HepG2 (cell line): Measurements from ENCODE around the gene PKP4.

Source experiments
- ELF1 ChIP-seq: sonication (generic); formaldehyde crosslinking; IDR thresholded peaks from 2 replicates; pipeline ENCODE4 v1.4.0; 2020; ENCODE audit warnings: missing genetic modification reagents
- EP300 ChIP-seq, 3 experiments: sonication (generic) in 1 of 3; formaldehyde crosslinking in 1 of 3; IDR thresholded peaks; 2 replicates each; pipeline versions ENCODE4 v1.5.1 to v1.6.1; 2011 to 2020; ENCODE audit warnings: low read depth in 2 of 3, low read length in 2 of 3, borderline replicate concordance in 1 of 3, improper control_type of control experiment in 1 of 3, mild to moderate bottlenecking in 1 of 3, missing genetic modification reagents in 1 of 3, moderate library complexity in 1 of 3
- POLR2AphosphoS2 ChIP-seq: IDR thresholded peaks from 2 replicates; pipeline ENCODE4 v1.6.1; 2011; ENCODE audit warnings: low read depth, low read length, improper control_type of control experiment
- TAF1 ChIP-seq: sonication (generic); formaldehyde crosslinking; IDR thresholded peaks from 2 replicates; pipeline ENCODE4 v1.4.0; 2020; ENCODE audit warnings: missing genetic modification reagents
- TGIF2 ChIP-seq: IDR thresholded peaks from 2 replicates; pipeline ENCODE4 v1.6.1; 2016; ENCODE audit warnings: control low read depth, missing compliant biosample characterization
- ZC3H4 ChIP-seq: sonication (generic); formaldehyde crosslinking; IDR thresholded peaks from 2 replicates; pipeline ENCODE4 v1.4.0; 2020; ENCODE audit warnings: missing genetic modification reagents, borderline replicate concordance
- ZEB1 ChIP-seq: IDR thresholded peaks from 2 replicates; pipeline ENCODE4 v1.6.1; 2012; ENCODE audit warnings: mild to moderate bottlenecking, low read depth, inconsistent platforms; ENCODE audit not compliant: insufficient replicate concordance
- ZFP82 ChIP-seq: sonication (generic); formaldehyde crosslinking; IDR thresholded peaks from 2 replicates; pipeline ENCODE4 v1.5.1; 2020; ENCODE audit warnings: mild to moderate bottlenecking, missing genetic modification reagents, borderline replicate concordance
- ZNF274 ChIP-seq: sonication (generic); formaldehyde crosslinking; IDR thresholded peaks from 2 replicates; pipeline ENCODE4 v1.5.1; 2020; ENCODE audit warnings: mild to moderate bottlenecking, missing genetic modification reagents
- ZNF607 ChIP-seq: sonication (generic); formaldehyde crosslinking; IDR thresholded peaks from 2 replicates; pipeline ENCODE4 v1.5.1; 2020; ENCODE audit warnings: missing genetic modification reagents, mild to moderate bottlenecking, borderline replicate concordance
- TF ChIP-seq, protein P1 (sequence below): sonication (generic); formaldehyde crosslinking; IDR thresholded peaks from 2 replicates; pipeline ENCODE4 v1.5.0; 2020; ENCODE audit warnings: mild to moderate bottlenecking, missing genetic modification reagents, moderate library complexity
- TF ChIP-seq, protein P2 (sequence below): IDR thresholded peaks from 2 replicates; pipeline ENCODE4 v1.6.1; 2016; ENCODE audit warnings: low read depth, borderline replicate concordance
- TF ChIP-seq, protein P3 (sequence below), 2 experiments: IDR thresholded peaks; 2 replicates each; pipeline ENCODE4 v1.6.1; 2011 to 2012; ENCODE audit warnings: low read length in 2 of 2, borderline replicate concordance in 1 of 2, low read depth in 1 of 2, mild to moderate bottlenecking in 1 of 2, moderate library complexity in 1 of 2

DNA sequence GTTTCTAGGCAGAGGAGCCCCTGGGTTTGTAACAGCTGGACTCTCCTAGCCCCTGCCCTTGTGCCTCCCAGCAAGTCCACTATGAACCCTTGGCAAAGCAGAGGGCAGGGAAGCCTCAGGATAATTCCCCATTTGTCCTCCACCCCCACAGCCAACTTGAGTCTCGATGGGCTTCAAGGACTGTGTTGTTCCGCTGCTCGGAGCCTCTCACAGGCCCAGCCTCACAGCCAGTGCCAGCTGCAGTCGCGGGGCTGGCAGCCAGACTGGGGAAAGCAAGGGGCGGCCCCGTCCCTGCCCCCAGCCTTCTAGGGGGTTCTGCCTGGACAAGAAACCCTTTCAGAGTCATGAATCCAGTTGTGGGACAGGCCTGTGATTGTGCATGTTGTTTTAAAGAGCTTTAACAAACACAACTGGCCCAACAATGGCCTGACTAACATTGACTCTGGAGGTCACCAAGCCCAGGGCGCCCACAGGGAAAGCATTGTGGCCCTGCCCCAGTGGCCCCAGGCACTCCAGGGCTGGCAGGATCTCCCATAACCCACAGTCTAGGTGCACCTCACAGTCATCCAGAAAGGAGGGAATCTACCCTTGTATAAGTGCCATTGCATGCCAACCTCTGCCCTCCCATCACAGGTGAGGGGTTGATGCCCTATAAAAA lies 266.6 kb downstream of the PKP4 start:
- TF ChIP-seq EP300 (IDR thresholded peaks at IDR 0.05; ENCODE audit: low read depth in 2 of 2, low read length in 2 of 2): no peak
- TF ChIP-seq EP300 (CRISPR knock-in tag; IDR thresholded peaks at IDR 0.05; ENCODE audit: borderline replicate concordance): no peak
- TF ChIP-seq, protein P1, sequence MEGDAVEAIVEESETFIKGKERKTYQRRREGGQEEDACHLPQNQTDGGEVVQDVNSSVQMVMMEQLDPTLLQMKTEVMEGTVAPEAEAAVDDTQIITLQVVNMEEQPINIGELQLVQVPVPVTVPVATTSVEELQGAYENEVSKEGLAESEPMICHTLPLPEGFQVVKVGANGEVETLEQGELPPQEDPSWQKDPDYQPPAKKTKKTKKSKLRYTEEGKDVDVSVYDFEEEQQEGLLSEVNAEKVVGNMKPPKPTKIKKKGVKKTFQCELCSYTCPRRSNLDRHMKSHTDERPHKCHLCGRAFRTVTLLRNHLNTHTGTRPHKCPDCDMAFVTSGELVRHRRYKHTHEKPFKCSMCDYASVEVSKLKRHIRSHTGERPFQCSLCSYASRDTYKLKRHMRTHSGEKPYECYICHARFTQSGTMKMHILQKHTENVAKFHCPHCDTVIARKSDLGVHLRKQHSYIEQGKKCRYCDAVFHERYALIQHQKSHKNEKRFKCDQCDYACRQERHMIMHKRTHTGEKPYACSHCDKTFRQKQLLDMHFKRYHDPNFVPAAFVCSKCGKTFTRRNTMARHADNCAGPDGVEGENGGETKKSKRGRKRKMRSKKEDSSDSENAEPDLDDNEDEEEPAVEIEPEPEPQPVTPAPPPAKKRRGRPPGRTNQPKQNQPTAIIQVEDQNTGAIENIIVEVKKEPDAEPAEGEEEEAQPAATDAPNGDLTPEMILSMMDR (CRISPR knock-in tag): no peak
- no peak for TF ChIP-seq ZFP82
- TF ChIP-seq TAF1 (CRISPR knock-in tag): no peak
- TF ChIP-seq, protein P2, sequence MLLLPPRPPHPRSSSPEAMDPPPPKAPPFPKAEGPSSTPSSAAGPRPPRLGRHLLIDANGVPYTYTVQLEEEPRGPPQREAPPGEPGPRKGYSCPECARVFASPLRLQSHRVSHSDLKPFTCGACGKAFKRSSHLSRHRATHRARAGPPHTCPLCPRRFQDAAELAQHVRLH (CRISPR knock-in tag): no peak
- no peak for TF ChIP-seq ZNF274
- TF ChIP-seq ELF1 (CRISPR knock-in tag): no peak
- TF ChIP-seq, protein P3, sequence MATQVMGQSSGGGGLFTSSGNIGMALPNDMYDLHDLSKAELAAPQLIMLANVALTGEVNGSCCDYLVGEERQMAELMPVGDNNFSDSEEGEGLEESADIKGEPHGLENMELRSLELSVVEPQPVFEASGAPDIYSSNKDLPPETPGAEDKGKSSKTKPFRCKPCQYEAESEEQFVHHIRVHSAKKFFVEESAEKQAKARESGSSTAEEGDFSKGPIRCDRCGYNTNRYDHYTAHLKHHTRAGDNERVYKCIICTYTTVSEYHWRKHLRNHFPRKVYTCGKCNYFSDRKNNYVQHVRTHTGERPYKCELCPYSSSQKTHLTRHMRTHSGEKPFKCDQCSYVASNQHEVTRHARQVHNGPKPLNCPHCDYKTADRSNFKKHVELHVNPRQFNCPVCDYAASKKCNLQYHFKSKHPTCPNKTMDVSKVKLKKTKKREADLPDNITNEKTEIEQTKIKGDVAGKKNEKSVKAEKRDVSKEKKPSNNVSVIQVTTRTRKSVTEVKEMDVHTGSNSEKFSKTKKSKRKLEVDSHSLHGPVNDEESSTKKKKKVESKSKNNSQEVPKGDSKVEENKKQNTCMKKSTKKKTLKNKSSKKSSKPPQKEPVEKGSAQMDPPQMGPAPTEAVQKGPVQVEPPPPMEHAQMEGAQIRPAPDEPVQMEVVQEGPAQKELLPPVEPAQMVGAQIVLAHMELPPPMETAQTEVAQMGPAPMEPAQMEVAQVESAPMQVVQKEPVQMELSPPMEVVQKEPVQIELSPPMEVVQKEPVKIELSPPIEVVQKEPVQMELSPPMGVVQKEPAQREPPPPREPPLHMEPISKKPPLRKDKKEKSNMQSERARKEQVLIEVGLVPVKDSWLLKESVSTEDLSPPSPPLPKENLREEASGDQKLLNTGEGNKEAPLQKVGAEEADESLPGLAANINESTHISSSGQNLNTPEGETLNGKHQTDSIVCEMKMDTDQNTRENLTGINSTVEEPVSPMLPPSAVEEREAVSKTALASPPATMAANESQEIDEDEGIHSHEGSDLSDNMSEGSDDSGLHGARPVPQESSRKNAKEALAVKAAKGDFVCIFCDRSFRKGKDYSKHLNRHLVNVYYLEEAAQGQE (IDR thresholded peaks at IDR 0.05; ENCODE audit: borderline replicate concordance in 1 of 2, low read depth in 1 of 2, low read length in 2 of 2): no peak
- TF ChIP-seq ZEB1: no peak
- TF ChIP-seq POLR2AphosphoS2: no peak
- TF ChIP-seq ZC3H4 (CRISPR knock-in tag): no peak
- TF ChIP-seq TGIF2 (CRISPR knock-in tag): no peak
- TF ChIP-seq ZNF607 (CRISPR knock-in tag): no peak
